ENCODE measurements around the gene SRGAP3.

SRGAP3 gene

GRCh38 chr3:9251055-9251786, 1.8 kb upstream of the SRGAP3 start:
- DNase-seq = no peak

- DNase-seq = no peak
These were observed 790 bp upstream of the SRGAP3 start for GRCh38 chr3:9250236-9250635.

GRCh38 chr3:9248522-9249271, 749 bp downstream of the SRGAP3 start:
- peak; percentile 49 for DNase-seq

- DNase-seq = peak; percentile 18
These were observed 1.4 kb downstream of the SRGAP3 start for GRCh38 chr3:9247941-9248521.

GRCh38 chr3:9247361-9247940, 2.0 kb downstream of the SRGAP3 start:
- no peak for DNase-seq

GRCh38 chr3:9246189-9246588, 3.3 kb downstream of the SRGAP3 start:
- peak; percentile 6 for DNase-seq

- DNase-seq = no peak
These were observed 4.8 kb downstream of the SRGAP3 start for GRCh38 chr3:9244495-9245183.

GRCh38 chr3:9241956-9242355, 7.5 kb downstream of the SRGAP3 start:
- DNase-seq = no peak

GRCh38 chr3:9239680-9240079, 9.8 kb downstream of the SRGAP3 start:
- DNase-seq = no peak

GRCh38 chr3:9238721-9239295, 10.6 kb downstream of the SRGAP3 start:
- no peak for DNase-seq

- DNase-seq = no peak
These were observed 11.2 kb downstream of the SRGAP3 start for GRCh38 chr3:9238276-9238675.

- no peak for DNase-seq
These were observed 15.4 kb downstream of the SRGAP3 start for GRCh38 chr3:9233814-9234600.

GRCh38 chr3:9233101-9233500, 16.3 kb downstream of the SRGAP3 start:
- no peak for DNase-seq

GRCh38 chr3:9231937-9232336, 17.5 kb downstream of the SRGAP3 start:
- no peak for DNase-seq

GRCh38 chr3:9231471-9231870, 18.0 kb downstream of the SRGAP3 start:
- no peak for DNase-seq

GRCh38 chr3:9231006-9231405, 18.4 kb downstream of the SRGAP3 start:
- DNase-seq = no peak

GRCh38 chr3:9230596-9230995, 18.9 kb downstream of the SRGAP3 start:
- no peak for DNase-seq

GRCh38 chr3:9229879-9230278, 19.6 kb downstream of the SRGAP3 start:
- DNase-seq = no peak

- DNase-seq = no peak
These were observed 20.1 kb downstream of the SRGAP3 start for GRCh38 chr3:9229325-9229724.

- DNase-seq = peak; percentile 16
These were observed 23.1 kb downstream of the SRGAP3 start for GRCh38 chr3:9226326-9226725.

- no peak for DNase-seq
These were observed 24.2 kb downstream of the SRGAP3 start for GRCh38 chr3:9225268-9225667.

- DNase-seq = no peak
These were observed 25.0 kb downstream of the SRGAP3 start for GRCh38 chr3:9224490-9224889.
